GM19455 (cell line): ENCODE measurements around the gene FGF22.

Experiments used
- ATAC-seq: cut with Tn5 transposase; IDR thresholded peaks from one replicate; pipeline ENCODE4 v1.9.1; 2021; ENCODE audit not compliant: unreplicated experiment

The FGF22 gene

GRCh38 chr19:642767-643727 lies 3.4 kb downstream of the FGF22 start:
- no peak for ATAC-seq

- no peak for ATAC-seq
These were observed 4.1 kb downstream of the FGF22 start for GRCh38 chr19:643736-644135.

GRCh38 chr19:644363-644762 lies 4.7 kb downstream of the FGF22 start:
- no peak for ATAC-seq

GRCh38 chr19:644789-645188 lies 5.1 kb downstream of the FGF22 start:
- no peak for ATAC-seq

- ATAC-seq: no peak
These were observed 6.5 kb downstream of the FGF22 start for GRCh38 chr19:645912-646778.

GRCh38 chr19:646779-647565 lies 7.3 kb downstream of the FGF22 start:
- no peak for ATAC-seq

GRCh38 chr19:647566-648284 lies 8.0 kb downstream of the FGF22 start:
- ATAC-seq: no peak

GRCh38 chr19:648305-648704 lies 8.6 kb downstream of the FGF22 start:
- ATAC-seq: no peak

GRCh38 chr19:648904-649801 lies 9.5 kb downstream of the FGF22 start:
- ATAC-seq: no peak

- no peak for ATAC-seq
These were observed 10.4 kb downstream of the FGF22 start for GRCh38 chr19:650121-650520.

GRCh38 chr19:651114-651818 lies 11.6 kb downstream of the FGF22 start:
- no peak for ATAC-seq

- no peak for ATAC-seq
These were observed 12.3 kb downstream of the FGF22 start for GRCh38 chr19:651991-652390.

- ATAC-seq: no peak
These were observed 13.0 kb downstream of the FGF22 start for GRCh38 chr19:652467-653389.

GRCh38 chr19:653425-653824 lies 13.7 kb downstream of the FGF22 start:
- no peak for ATAC-seq

GRCh38 chr19:655691-656090 lies 16.0 kb downstream of the FGF22 start:
- no peak for ATAC-seq

- ATAC-seq: no peak
These were observed 17.3 kb downstream of the FGF22 start for GRCh38 chr19:656751-657559.

GRCh38 chr19:657611-658010 lies 17.9 kb downstream of the FGF22 start:
- ATAC-seq: no peak
